GM23338 (cell line): ENCODE measurements around the gene ACBD4. TPM values are rescaled to one million over a fixed set of nuclear protein-coding genes. Genes with fewer than 3 reads are reported as not detected.
A peak's percentile ranks its signal among the peaks of the same experiment; 100 is the strongest.

Experiments
- ATAC-seq: fragments of 200-7000 bp; cut with Tn5 transposase; 3 replicates; pipeline ENCODE4 v1.9.1; 2020
- DNase-seq: peaks from one replicate; pipeline ENCODE4 v3.0.0-alpha.2; 2015; ENCODE audit warnings: low spot score
- H2AFZ ChIP-seq: fragments of 200-600 bp; sonication (generic); 2 replicates; pipeline ENCODE4 v1.8.0; 2016; ENCODE audit warnings: antibody characterized with exemption, mild to moderate bottlenecking, moderate library complexity
- H3F3A ChIP-seq: fragments of 200-600 bp; sonication (generic); replicated peaks from 2 replicates; pipeline ENCODE4 v1.8.0; 2017; ENCODE audit warnings: antibody characterized with exemption, mixed run types, low read depth
- H3K27ac ChIP-seq: fragments of 200-600 bp; sonication (generic); 2 replicates; pipeline ENCODE4 v1.6.1; 2016; ENCODE audit warnings: low read depth
- H3K27me3 ChIP-seq: fragments of 200-600 bp; sonication (generic); 2 replicates; pipeline ENCODE4 v1.8.0; 2016; ENCODE audit warnings: mild to moderate bottlenecking, mixed run types, moderate library complexity; ENCODE audit not compliant: insufficient read depth
- H3K36me3 ChIP-seq: fragments of 200-600 bp; sonication (generic); 2 replicates; pipeline ENCODE4 v1.8.0; 2016; ENCODE audit warnings: mild to moderate bottlenecking; ENCODE audit not compliant: insufficient read depth
- H3K4me1 ChIP-seq: fragments of 200-600 bp; sonication (generic); 2 replicates; pipeline ENCODE4 v1.8.0; 2016; ENCODE audit warnings: mild to moderate bottlenecking, moderate library complexity; ENCODE audit not compliant: insufficient read depth
- H3K4me2 ChIP-seq: fragments of 200-600 bp; sonication (generic); 2 replicates; pipeline ENCODE4 v1.7.1; 2017; ENCODE audit warnings: mixed run types
- H3K4me3 ChIP-seq: fragments of 200-600 bp; sonication (generic); 2 replicates; pipeline ENCODE4 v1.6.1; 2016; ENCODE audit warnings: mixed run types
- H3K79me2 ChIP-seq: fragments of 200-600 bp; sonication (generic); replicated peaks from 2 replicates; pipeline ENCODE4 v1.8.0; 2017; ENCODE audit warnings: mild to moderate bottlenecking; ENCODE audit not compliant: insufficient read depth
- H3K9me2 ChIP-seq: fragments of 200-600 bp; sonication (generic); 2 replicates; pipeline ENCODE4 v1.8.0; 2017; ENCODE audit not compliant: insufficient read depth
- H4K20me1 ChIP-seq: fragments of 200-600 bp; sonication (generic); replicated peaks from 2 replicates; pipeline ENCODE4 v1.8.0; 2017; ENCODE audit warnings: mild to moderate bottlenecking; ENCODE audit not compliant: insufficient read depth
- H3K27ac Mint-ChIP-seq: 2 replicates; pipeline ENCODE4 v1.8.0; 2020; ENCODE audit warnings: inconsistent platforms, mild to moderate bottlenecking, moderate library complexity, mixed read lengths
- H3K27me3 Mint-ChIP-seq: 3 replicates; pipeline ENCODE4 v1.8.0; 2022; ENCODE audit warnings: low read depth, mild to moderate bottlenecking, moderate library complexity, mixed read lengths, inconsistent platforms; ENCODE audit not compliant: insufficient read depth, poor library complexity
- H3K36me3 Mint-ChIP-seq: 3 replicates; pipeline ENCODE4 v1.8.0; 2021; ENCODE audit warnings: low read depth, mild to moderate bottlenecking, inconsistent platforms, moderate library complexity, mixed read lengths
- H3K4me1 Mint-ChIP-seq: 3 replicates; pipeline ENCODE4 v1.8.0; 2020; ENCODE audit warnings: mild to moderate bottlenecking, inconsistent platforms, mixed read lengths
- H3K4me3 Mint-ChIP-seq: 3 replicates; pipeline ENCODE4 v1.8.0; 2021; ENCODE audit warnings: moderate library complexity, mild to moderate bottlenecking, inconsistent platforms, mixed read lengths
- H3K9me3 Mint-ChIP-seq: 3 replicates; pipeline ENCODE4 v1.8.0; 2020; ENCODE audit warnings: moderate library complexity, mild to moderate bottlenecking, inconsistent platforms, mixed read lengths
- CREB1 ChIP-seq: fragments of 250-450 bp; sonication (Bioruptor Pico); IDR thresholded peaks from 2 replicates; pipeline ENCODE4 v1.5.0; 2020; ENCODE audit warnings: low read depth, mild to moderate bottlenecking, moderate library complexity
- ETS1 ChIP-seq: IDR thresholded peaks from 2 replicates; pipeline ENCODE4 v1.6.1; 2016; ENCODE audit warnings: antibody characterized with exemption
- EZH2phosphoT487 ChIP-seq: fragments of 200-600 bp; sonication (generic); IDR thresholded peaks from one replicate; pipeline ENCODE4 v1.8.1; 2018; ENCODE audit warnings: antibody characterized with exemption; ENCODE audit not compliant: unreplicated experiment
- JUNB ChIP-seq: IDR thresholded peaks from one replicate; pipeline ENCODE4 v1.6.1; 2016; ENCODE audit warnings: antibody characterized with exemption; ENCODE audit not compliant: unreplicated experiment
- NANOG ChIP-seq: IDR thresholded peaks from 2 replicates; pipeline ENCODE4 v1.6.1; 2016; ENCODE audit warnings: antibody characterized with exemption, borderline replicate concordance
- STAT1 ChIP-seq: IDR thresholded peaks from one replicate; pipeline ENCODE4 v1.6.1; 2016; ENCODE audit warnings: antibody characterized with exemption; ENCODE audit not compliant: unreplicated experiment
- ZNF114 ChIP-seq: fragments of 250-450 bp; sonication (Bioruptor Pico); IDR thresholded peaks from 2 replicates; pipeline ENCODE4 v1.5.0; 2020; ENCODE audit warnings: mild to moderate bottlenecking, moderate library complexity
- ZNF331 ChIP-seq: fragments of 250-450 bp; sonication (Bioruptor Pico); IDR thresholded peaks from 2 replicates; pipeline ENCODE4 v1.5.0; 2020; ENCODE audit warnings: low read depth, mild to moderate bottlenecking, moderate library complexity
- ZNF462 ChIP-seq: fragments of 250-450 bp; sonication (Bioruptor Pico); IDR thresholded peaks from 2 replicates; pipeline ENCODE4 v1.5.0; 2020; ENCODE audit warnings: mild to moderate bottlenecking, moderate library complexity
- polyA plus RNA-seq: library from polyadenylated mRNA; unstranded; fragments of >200 nt; fragmentation: Nextera tagmentation; extraction: Ambion mirVana; gene quantifications from 2 replicates; pipeline ENCODE4 v1.2.1, GENCODE V29; 2016
- total RNA-seq: library from RNA; depleted of rRNA; stranded (reverse); fragments of >200 nt; shearing (Covaris generic); gene quantifications from 2 replicates; pipeline ENCODE4 v1.2.3, GENCODE V29; 2014
- TF ChIP-seq, protein P1 (sequence below): IDR thresholded peaks from one replicate; pipeline ENCODE4 v1.6.1; 2018; ENCODE audit warnings: antibody characterized with exemption; ENCODE audit not compliant: unreplicated experiment

ACBD4 gene
- total and polyA plus RNA-seq, 2 experiments from 2014 or later: 4.5 to 6.7 TPM

- TF ChIP-seq ZNF462 (CRISPR knock-in tag) (no peak), JUNB (no peak), NANOG (no peak), ZNF114 (CRISPR knock-in tag) (no peak), STAT1 (no peak)
Measured at GRCh38 chr17:45088741-45089140, 46.7 kb upstream of the ACBD4 start (continued).

GRCh38 chr17:45090711-45091110, 44.8 kb upstream of the ACBD4 start:
- H3K4me3 Mint-ChIP-seq: no peak overlapping the region
- Histone ChIP-seq H3K36me3 (peaks cover 40% of the 10 kb centered on the region), H3K79me2 (no peaks in the 10 kb centered on the region), H3F3A (peaks cover 4% of the 10 kb centered on the region; the same call in 1 of the 2 replicates), H4K20me1 (peaks cover 15% of the 10 kb centered on the region), H3K27ac (no peak overlapping the region), H3K4me3 (no peak overlapping the region), H3K4me2 (peak overlapping the region; percentile 43; the same call in 1 of the 2 replicates), H3K27me3 (no peaks in the 10 kb centered on the region), H3K9me2 (no peaks in the 10 kb centered on the region), H2AFZ (no peak overlapping the region), H3K4me1 (no peaks in the 10 kb centered on the region)
- no peaks in the 10 kb centered on the region for H3K9me3 Mint-ChIP-seq
- peak; percentile 91 for ATAC-seq
- peaks cover 8% of the 10 kb centered on the region for H3K4me1 Mint-ChIP-seq
- DNase-seq: no peak
- H3K27ac Mint-ChIP-seq: peak overlapping the region; percentile 61
- H3K36me3 Mint-ChIP-seq: peaks cover 77% of the 10 kb centered on the region
- no peaks in the 10 kb centered on the region for H3K27me3 Mint-ChIP-seq
- TF ChIP-seq JUNB: no peak
- TF ChIP-seq EZH2phosphoT487: no peak
- TF ChIP-seq ETS1: no peak
- no peak for TF ChIP-seq ZNF114 (CRISPR knock-in tag)
- no peak for TF ChIP-seq STAT1
- TF ChIP-seq ZNF331 (CRISPR knock-in tag): no peak
- TF ChIP-seq CREB1: no peak
- TF ChIP-seq, protein P1, sequence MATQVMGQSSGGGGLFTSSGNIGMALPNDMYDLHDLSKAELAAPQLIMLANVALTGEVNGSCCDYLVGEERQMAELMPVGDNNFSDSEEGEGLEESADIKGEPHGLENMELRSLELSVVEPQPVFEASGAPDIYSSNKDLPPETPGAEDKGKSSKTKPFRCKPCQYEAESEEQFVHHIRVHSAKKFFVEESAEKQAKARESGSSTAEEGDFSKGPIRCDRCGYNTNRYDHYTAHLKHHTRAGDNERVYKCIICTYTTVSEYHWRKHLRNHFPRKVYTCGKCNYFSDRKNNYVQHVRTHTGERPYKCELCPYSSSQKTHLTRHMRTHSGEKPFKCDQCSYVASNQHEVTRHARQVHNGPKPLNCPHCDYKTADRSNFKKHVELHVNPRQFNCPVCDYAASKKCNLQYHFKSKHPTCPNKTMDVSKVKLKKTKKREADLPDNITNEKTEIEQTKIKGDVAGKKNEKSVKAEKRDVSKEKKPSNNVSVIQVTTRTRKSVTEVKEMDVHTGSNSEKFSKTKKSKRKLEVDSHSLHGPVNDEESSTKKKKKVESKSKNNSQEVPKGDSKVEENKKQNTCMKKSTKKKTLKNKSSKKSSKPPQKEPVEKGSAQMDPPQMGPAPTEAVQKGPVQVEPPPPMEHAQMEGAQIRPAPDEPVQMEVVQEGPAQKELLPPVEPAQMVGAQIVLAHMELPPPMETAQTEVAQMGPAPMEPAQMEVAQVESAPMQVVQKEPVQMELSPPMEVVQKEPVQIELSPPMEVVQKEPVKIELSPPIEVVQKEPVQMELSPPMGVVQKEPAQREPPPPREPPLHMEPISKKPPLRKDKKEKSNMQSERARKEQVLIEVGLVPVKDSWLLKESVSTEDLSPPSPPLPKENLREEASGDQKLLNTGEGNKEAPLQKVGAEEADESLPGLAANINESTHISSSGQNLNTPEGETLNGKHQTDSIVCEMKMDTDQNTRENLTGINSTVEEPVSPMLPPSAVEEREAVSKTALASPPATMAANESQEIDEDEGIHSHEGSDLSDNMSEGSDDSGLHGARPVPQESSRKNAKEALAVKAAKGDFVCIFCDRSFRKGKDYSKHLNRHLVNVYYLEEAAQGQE: no peak
